Activated CD4-positive, alpha-beta memory T cell treated with anti-CD3 and anti-CD28 coated beads, Interleukin-2, amount 10 ng/mL, durations not matched to agents 7 days and 5 days (primary cell): ENCODE measurements around the gene RALGAPA2. TPM values are rescaled to one million over a fixed set of nuclear protein-coding genes. Genes with fewer than 3 reads are reported as not detected.

ENCODE experiments used
- CTCF ChIA-PET: fragments of 350-600 bp; sonication (Branson Sonifier 250); formaldehyde crosslinking; loops from one replicate; lab custom pipeline; 2021; ENCODE audit warnings: antibody characterized with exemption, inconsistent platforms; lab: Charles Lee
- POLR2A ChIA-PET: fragments of 350-600 bp; sonication (Branson Sonifier 250); formaldehyde crosslinking; loops from one replicate; lab custom pipeline; 2021; ENCODE audit warnings: antibody characterized with exemption; lab: Charles Lee
- DNase-seq: peaks from one replicate; pipeline ENCODE4 v3.0.0-alpha.2; 2020
- H3K27ac Mint-ChIP-seq: one replicate; pipeline ENCODE4 v1.8.0; 2021; ENCODE audit warnings: mild to moderate bottlenecking, mixed read lengths
- H3K27me3 Mint-ChIP-seq: one replicate; pipeline ENCODE4 v1.8.0; 2021; ENCODE audit warnings: mixed read lengths
- H3K36me3 Mint-ChIP-seq: one replicate; pipeline ENCODE4 v1.8.0; 2021; ENCODE audit warnings: low read depth, mixed read lengths
- H3K4me1 Mint-ChIP-seq: one replicate; pipeline ENCODE4 v1.8.0; 2021; ENCODE audit warnings: mixed read lengths
- H3K4me3 Mint-ChIP-seq: one replicate; pipeline ENCODE4 v1.8.0; 2021; ENCODE audit warnings: mild to moderate bottlenecking, mixed read lengths
- H3K9me3 Mint-ChIP-seq: one replicate; pipeline ENCODE4 v1.8.0; 2021; ENCODE audit warnings: mixed read lengths
- total RNA-seq, 2 experiments: library from RNA; stranded (reverse); gene quantifications; one replicate each; pipeline ENCODE4 v1.2.3, GENCODE V29; 2021

Gene RALGAPA2
- total RNA-seq, 2 experiments from 2014 or later, result 16.5 to 20.6 TPM

- ChIA-PET CTCF (no interaction called here), POLR2A (no interaction called here)
- H3K4me3 Mint-ChIP-seq, result no peak overlapping the region
- H3K27me3 Mint-ChIP-seq, result no peaks in the 10 kb centered on the region
- no peak overlapping the region for H3K27ac Mint-ChIP-seq
- H3K9me3 Mint-ChIP-seq, result no peaks in the 10 kb centered on the region
- H3K4me1 Mint-ChIP-seq, result no peaks in the 10 kb centered on the region
- DNase-seq, result no peak
- H3K36me3 Mint-ChIP-seq, result no peaks in the 10 kb centered on the region
Observed at GRCh38 chr20:20404633-20405032, 307.8 kb downstream of the RALGAPA2 start.

DNA sequence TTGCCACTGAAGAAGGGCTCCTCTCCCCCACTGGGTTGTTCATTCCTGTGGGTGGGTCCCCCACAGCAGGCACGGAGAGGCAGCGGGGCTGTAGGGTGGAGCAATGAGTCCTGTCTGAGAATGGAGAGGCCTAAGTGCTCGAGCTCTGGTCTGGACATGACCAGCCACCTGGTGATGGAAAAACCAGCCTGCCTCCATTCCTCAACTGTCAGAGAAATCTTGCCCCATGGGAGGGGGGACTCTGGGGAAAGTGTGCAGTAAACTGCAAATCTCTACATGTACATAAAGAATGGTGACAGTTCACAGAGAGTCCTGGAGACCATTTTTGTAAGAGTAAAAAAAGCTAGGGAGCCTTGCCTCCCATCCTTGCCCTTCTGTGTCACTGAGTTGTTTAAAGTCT lies 310.5 kb downstream of the RALGAPA2 start:
- Mint-ChIP-seq H3K4me1 (no peaks in the 10 kb centered on the region), H3K27me3 (no peaks in the 10 kb centered on the region), H3K4me3 (no peak overlapping the region), H3K9me3 (no peaks in the 10 kb centered on the region), H3K27ac (no peak overlapping the region), H3K36me3 (no peaks in the 10 kb centered on the region)
- POLR2A ChIA-PET, result no interaction called here
- DNase-seq, result no peak
- CTCF ChIA-PET, result no interaction called here

- no peaks in the 10 kb centered on the region for H3K9me3 Mint-ChIP-seq
- POLR2A ChIA-PET, result no interaction called here
- H3K4me1 Mint-ChIP-seq, result no peaks in the 10 kb centered on the region
- H3K27me3 Mint-ChIP-seq, result no peaks in the 10 kb centered on the region
- H3K4me3 Mint-ChIP-seq, result no peak overlapping the region
- H3K36me3 Mint-ChIP-seq, result no peaks in the 10 kb centered on the region
- CTCF ChIA-PET, result no interaction called here
- H3K27ac Mint-ChIP-seq, result no peak overlapping the region
- no peak for DNase-seq
Observed at GRCh38 chr20:20399531-20400500, 312.6 kb downstream of the RALGAPA2 start.

DNA sequence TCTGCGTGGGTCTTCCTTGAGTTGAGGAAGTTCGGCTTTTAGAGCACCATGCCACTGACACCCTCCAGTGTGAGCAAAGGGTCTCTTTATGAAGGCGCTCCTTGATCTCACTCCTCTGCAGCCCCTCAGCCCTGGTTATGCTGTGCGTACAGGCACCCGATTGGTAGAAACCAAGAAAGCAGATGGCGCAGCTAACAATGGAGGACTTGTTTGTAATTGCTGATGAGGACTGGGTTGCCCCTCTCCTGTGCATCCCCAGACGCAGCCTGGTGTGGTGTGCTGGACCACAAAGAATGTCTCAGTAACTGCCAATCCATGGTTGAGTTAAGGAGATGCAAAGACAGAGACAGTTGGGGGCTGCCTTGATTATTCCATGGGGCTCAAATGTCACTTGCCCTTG lies 314.3 kb downstream of the RALGAPA2 start:
- Mint-ChIP-seq H3K9me3 (no peaks in the 10 kb centered on the region), H3K4me1 (no peaks in the 10 kb centered on the region), H3K27me3 (no peaks in the 10 kb centered on the region), H3K36me3 (no peaks in the 10 kb centered on the region), H3K4me3 (no peak overlapping the region), H3K27ac (no peak overlapping the region)
- no peak for DNase-seq
- ChIA-PET POLR2A (no interaction called here), CTCF (no interaction called here)

- CTCF ChIA-PET, result no interaction called here
- Mint-ChIP-seq H3K4me3 (no peak overlapping the region), H3K27me3 (no peaks in the 10 kb centered on the region), H3K9me3 (no peaks in the 10 kb centered on the region), H3K4me1 (no peaks in the 10 kb centered on the region), H3K36me3 (no peaks in the 10 kb centered on the region), H3K27ac (no peak overlapping the region)
- DNase-seq, result no peak
- POLR2A ChIA-PET, result no interaction called here
Observed at GRCh38 chr20:20396794-20397193, 315.6 kb downstream of the RALGAPA2 start.

DNA sequence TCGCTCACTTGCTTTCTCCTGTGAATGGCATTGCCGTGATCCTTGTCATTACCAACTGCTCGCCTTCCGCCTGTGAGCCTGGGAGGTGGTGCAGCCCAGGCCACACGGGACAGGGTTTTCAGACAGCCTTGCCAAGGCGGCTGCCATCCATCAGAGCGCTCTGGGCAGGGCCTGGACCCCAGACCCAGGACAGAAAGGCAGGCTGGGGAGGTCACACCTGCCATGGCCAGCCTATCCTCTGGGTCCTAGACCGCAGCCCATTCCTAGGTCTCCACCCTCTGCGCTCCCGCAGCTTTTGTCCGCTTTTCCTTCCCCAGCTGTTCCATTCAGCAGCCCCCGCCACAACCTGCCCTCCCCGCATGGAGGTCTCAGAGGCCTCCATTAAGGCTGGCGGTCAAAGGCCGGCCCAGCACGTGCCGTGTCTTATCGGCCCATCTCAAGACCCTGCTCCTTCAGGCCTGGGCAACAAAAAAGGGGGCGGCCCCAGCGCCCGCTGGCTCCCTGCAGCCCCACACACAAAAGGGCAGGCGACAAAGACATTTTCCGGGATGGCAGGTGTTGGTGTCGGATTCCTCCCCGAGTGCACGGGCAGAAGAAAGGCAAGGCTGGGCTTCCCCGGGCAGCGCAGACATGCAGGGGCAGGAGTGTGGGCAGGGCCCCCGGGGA lies 316.4 kb downstream of the RALGAPA2 start:
- ChIA-PET CTCF (no interaction called here), POLR2A (no interaction called here)
- Mint-ChIP-seq H3K4me3 (no peak overlapping the region), H3K27ac (no peak overlapping the region), H3K36me3 (no peaks in the 10 kb centered on the region), H3K27me3 (no peaks in the 10 kb centered on the region), H3K4me1 (no peaks in the 10 kb centered on the region), H3K9me3 (no peaks in the 10 kb centered on the region)
- DNase-seq, result no peak

DNA sequence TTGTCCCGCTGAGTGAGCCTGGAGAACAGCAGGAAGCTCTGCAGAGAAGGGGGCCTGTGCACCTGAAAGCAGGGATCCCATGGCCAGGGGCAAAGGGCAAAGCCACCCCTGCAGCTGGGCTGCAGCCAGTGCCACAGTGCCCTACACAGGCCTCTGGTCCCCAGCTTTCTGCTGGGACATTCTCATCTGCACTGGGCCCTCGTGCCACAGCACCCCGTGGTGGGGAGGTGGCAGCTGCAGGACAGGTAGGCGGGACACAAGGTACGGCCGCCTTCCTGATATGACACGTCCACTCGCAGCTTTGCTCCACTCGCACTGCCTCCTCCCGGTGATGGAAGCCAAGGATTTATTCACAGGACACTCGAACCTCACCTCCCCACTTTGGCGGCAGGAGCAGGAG lies 317.4 kb downstream of the RALGAPA2 start:
- CTCF ChIA-PET, result no interaction called here
- Mint-ChIP-seq H3K27ac (no peak overlapping the region), H3K4me1 (no peaks in the 10 kb centered on the region), H3K36me3 (no peaks in the 10 kb centered on the region), H3K9me3 (no peaks in the 10 kb centered on the region), H3K27me3 (no peaks in the 10 kb centered on the region), H3K4me3 (no peak overlapping the region)
- no peak for DNase-seq
- POLR2A ChIA-PET, result no interaction called here

- no peak overlapping the region for H3K27ac Mint-ChIP-seq
- CTCF ChIA-PET, result no interaction called here
- no peak overlapping the region for H3K4me3 Mint-ChIP-seq
- H3K4me1 Mint-ChIP-seq, result no peaks in the 10 kb centered on the region
- H3K9me3 Mint-ChIP-seq, result no peaks in the 10 kb centered on the region
- no peaks in the 10 kb centered on the region for H3K36me3 Mint-ChIP-seq
- no peaks in the 10 kb centered on the region for H3K27me3 Mint-ChIP-seq
- DNase-seq, result no peak
- POLR2A ChIA-PET, result no interaction called here
Observed at GRCh38 chr20:20393207-20394120, 319.0 kb downstream of the RALGAPA2 start.

GRCh38 chr20:20391766-20392165 lies 320.7 kb downstream of the RALGAPA2 start:
- Mint-ChIP-seq H3K36me3 (no peaks in the 10 kb centered on the region), H3K27me3 (no peaks in the 10 kb centered on the region), H3K4me1 (no peaks in the 10 kb centered on the region), H3K9me3 (no peaks in the 10 kb centered on the region), H3K27ac (no peak overlapping the region), H3K4me3 (no peak overlapping the region)
- ChIA-PET POLR2A (no interaction called here), CTCF (no interaction called here)
- DNase-seq, result no peak

DNA sequence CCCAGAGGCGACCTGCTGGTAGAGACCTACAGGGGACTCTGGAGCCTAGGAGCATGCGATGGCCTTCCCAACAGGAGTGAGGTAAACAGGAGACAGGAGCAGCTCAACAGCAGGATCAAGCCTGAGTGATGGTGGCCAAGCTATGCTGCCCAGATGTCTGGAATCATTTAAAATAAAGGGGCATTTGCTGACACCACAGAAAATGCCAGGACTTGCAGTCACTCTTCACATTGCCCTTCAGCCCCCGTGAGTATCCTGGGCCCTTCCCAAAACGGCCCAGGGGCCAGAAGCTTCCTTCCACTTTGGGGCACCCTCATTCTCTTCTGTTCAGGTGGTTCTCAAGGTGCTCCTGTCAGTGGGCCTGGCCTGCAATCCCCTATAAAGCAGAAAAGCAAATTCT lies 321.3 kb downstream of the RALGAPA2 start:
- Mint-ChIP-seq H3K27ac (no peak overlapping the region), H3K9me3 (no peaks in the 10 kb centered on the region), H3K4me3 (no peak overlapping the region), H3K36me3 (no peaks in the 10 kb centered on the region), H3K4me1 (no peaks in the 10 kb centered on the region), H3K27me3 (no peaks in the 10 kb centered on the region)
- ChIA-PET CTCF (no interaction called here), POLR2A (no interaction called here)
- no peak for DNase-seq

GRCh38 chr20:20390393-20390792 lies 322.1 kb downstream of the RALGAPA2 start:
- CTCF ChIA-PET, result no interaction called here

DNA sequence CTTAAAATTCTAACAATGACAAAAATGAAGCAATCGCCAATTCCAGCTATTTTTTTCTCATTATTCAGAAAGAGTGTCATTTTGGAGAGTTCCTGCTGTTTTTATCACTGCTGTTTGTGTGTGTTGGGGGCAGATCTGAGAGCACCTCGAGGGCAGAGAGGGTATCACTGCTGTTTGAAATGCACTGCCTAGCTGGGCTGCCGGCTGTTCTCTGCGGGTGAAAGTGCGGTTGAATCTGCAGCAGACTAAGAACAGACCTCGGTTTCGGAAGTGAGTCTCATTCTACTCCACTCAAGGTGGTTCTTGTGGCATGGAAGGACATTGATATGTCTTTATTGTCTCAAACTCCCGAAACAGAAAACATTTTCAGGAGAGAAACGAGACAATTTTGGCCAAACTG lies 326.3 kb downstream of the RALGAPA2 start:
- POLR2A ChIA-PET, result no interaction called here
- no peaks in the 10 kb centered on the region for H3K9me3 Mint-ChIP-seq
- DNase-seq, result no peak
- H3K4me1 Mint-ChIP-seq, result no peaks in the 10 kb centered on the region
- no peaks in the 10 kb centered on the region for H3K27me3 Mint-ChIP-seq
- no peaks in the 10 kb centered on the region for H3K36me3 Mint-ChIP-seq
- CTCF ChIA-PET, result no interaction called here
- no peak overlapping the region for H3K4me3 Mint-ChIP-seq
- no peak overlapping the region for H3K27ac Mint-ChIP-seq

More at GRCh38 chr20:20390393-20390792, 322.1 kb downstream of the RALGAPA2 start:
- Mint-ChIP-seq H3K27ac (no peak overlapping the region), H3K9me3 (no peaks in the 10 kb centered on the region), H3K27me3 (no peaks in the 10 kb centered on the region), H3K4me3 (no peak overlapping the region), H3K36me3 (no peaks in the 10 kb centered on the region), H3K4me1 (no peaks in the 10 kb centered on the region)
- DNase-seq, result no peak
- POLR2A ChIA-PET, result no interaction called here

GRCh38 chr20:20375862-20376261 lies 336.6 kb downstream of the RALGAPA2 start:
- H3K27me3 Mint-ChIP-seq, result peaks cover 49% of the 10 kb centered on the region
- H3K4me1 Mint-ChIP-seq, result no peaks in the 10 kb centered on the region
- H3K4me3 Mint-ChIP-seq, result no peak overlapping the region
- H3K9me3 Mint-ChIP-seq, result peaks cover 2% of the 10 kb centered on the region
- no peak overlapping the region for H3K27ac Mint-ChIP-seq
- CTCF ChIA-PET, result no interaction called here
- no peak for DNase-seq
- no peaks in the 10 kb centered on the region for H3K36me3 Mint-ChIP-seq
- POLR2A ChIA-PET, result no interaction called here
